H9 (cell line): Measurements from ENCODE around the gene CMTM2. TPM values are rescaled to one million over a fixed set of nuclear protein-coding genes. Genes with fewer than 3 reads are reported as not detected.

Experiments
- DNase-seq: peaks from one replicate; pipeline ENCODE4 v3.0.0-alpha.2; 2017
- H2AFZ ChIP-seq: one replicate; pipeline ENCODE4 v1.6.1; 2013; ENCODE audit warnings: mild to moderate bottlenecking, low read length, control low read depth, moderate library complexity
- H2AK5ac ChIP-seq: 2 replicates; pipeline ENCODE4 v1.6.1; 2013; ENCODE audit warnings: low read length, control low read depth, mixed read lengths; ENCODE audit not compliant: insufficient read length
- H2BK120ac ChIP-seq: one replicate; pipeline ENCODE4 v1.6.1; 2013; ENCODE audit warnings: low read depth, mild to moderate bottlenecking, low read length, control low read depth, inconsistent platforms; ENCODE audit not compliant: poor library complexity, severe bottlenecking
- H2BK12ac ChIP-seq: 2 replicates; pipeline ENCODE4 v1.6.1; 2013; ENCODE audit warnings: low read length, control low read depth, mixed read lengths, low read depth; ENCODE audit not compliant: insufficient read length
- H2BK15ac ChIP-seq: 2 replicates; pipeline ENCODE4 v1.6.1; 2013; ENCODE audit warnings: low read depth, low read length, control low read depth
- H2BK20ac ChIP-seq: one replicate; pipeline ENCODE4 v1.6.1; 2013; ENCODE audit warnings: low read depth, mild to moderate bottlenecking, low read length, control low read depth, inconsistent platforms; ENCODE audit not compliant: poor library complexity, severe bottlenecking
- H2BK5ac ChIP-seq: 2 replicates; pipeline ENCODE4 v1.6.1; 2013; ENCODE audit warnings: low read length, control low read depth, mixed read lengths; ENCODE audit not compliant: insufficient read length
- H3K14ac ChIP-seq: 2 replicates; pipeline ENCODE4 v1.6.1; 2013; ENCODE audit warnings: low read length, control low read depth; ENCODE audit not compliant: insufficient read depth
- H3K18ac ChIP-seq: 2 replicates; pipeline ENCODE4 v1.6.1; 2013; ENCODE audit warnings: low read depth, mild to moderate bottlenecking, mixed read lengths, low read length, control low read depth; ENCODE audit not compliant: insufficient read length
- H3K23ac ChIP-seq: 2 replicates; pipeline ENCODE4 v1.6.1; 2013; ENCODE audit warnings: low read length, control low read depth, mixed read lengths, low read depth; ENCODE audit not compliant: insufficient read length
- H3K23me2 ChIP-seq: 2 replicates; pipeline ENCODE4 v1.6.1; 2013; ENCODE audit warnings: low read depth, mild to moderate bottlenecking, mixed read lengths, low read length, control low read depth; ENCODE audit not compliant: insufficient read length, poor library complexity, severe bottlenecking
- H3K27ac ChIP-seq: 2 replicates; pipeline ENCODE4 v1.5.1; 2013; ENCODE audit warnings: low read length, control low read depth, mixed read lengths, low read depth; ENCODE audit not compliant: insufficient read length
- H3K27me3 ChIP-seq: 2 replicates; pipeline ENCODE4 v1.6.1; 2013; ENCODE audit warnings: low read length, control low read depth, inconsistent platforms; ENCODE audit not compliant: insufficient read depth
- H3K4ac ChIP-seq: 2 replicates; pipeline ENCODE4 v1.6.1; 2013; ENCODE audit warnings: low read depth, mild to moderate bottlenecking, control low read depth, inconsistent platforms, low read length, moderate library complexity
- H3K4me1 ChIP-seq: 2 replicates; pipeline ENCODE4 v1.6.1; 2013; ENCODE audit warnings: low read length, control low read depth, inconsistent platforms; ENCODE audit not compliant: insufficient read depth
- H3K4me2 ChIP-seq: 2 replicates; pipeline ENCODE4 v1.6.1; 2013; ENCODE audit warnings: low read length, control low read depth, mixed read lengths; ENCODE audit not compliant: insufficient read length, insufficient read depth
- H3K56ac ChIP-seq: 2 replicates; pipeline ENCODE4 v1.6.1; 2013; ENCODE audit warnings: low read depth, mild to moderate bottlenecking, mixed read lengths, low read length, control low read depth; ENCODE audit not compliant: insufficient read length
- H3K79me1 ChIP-seq: 2 replicates; pipeline ENCODE4 v1.6.1; 2013; ENCODE audit warnings: low read depth, mild to moderate bottlenecking, moderate library complexity, low read length, control low read depth, inconsistent platforms; ENCODE audit not compliant: insufficient read depth, poor library complexity, severe bottlenecking
- H3K79me2 ChIP-seq: 2 replicates; pipeline ENCODE4 v1.6.1; 2013; ENCODE audit warnings: low read length, control low read depth, inconsistent platforms; ENCODE audit not compliant: insufficient read depth
- H3K9ac ChIP-seq: 2 replicates; pipeline ENCODE4 v1.6.1; 2013; ENCODE audit warnings: low read length, control low read depth, mixed read lengths; ENCODE audit not compliant: insufficient read length; ENCODE audit errors: extremely low read depth
- H3K9me3 ChIP-seq: one replicate; pipeline ENCODE4 v1.6.1; 2013; ENCODE audit warnings: low read depth, low read length, inconsistent platforms; ENCODE audit not compliant: control insufficient read depth
- H3T11ph ChIP-seq: one replicate; pipeline ENCODE4 v1.6.1; 2013; ENCODE audit warnings: mild to moderate bottlenecking, low read length, control low read depth, inconsistent platforms
- H4K20me1 ChIP-seq: one replicate; pipeline ENCODE4 v1.6.1; 2013; ENCODE audit not compliant: control insufficient read depth, insufficient read length, insufficient read depth
- H4K5ac ChIP-seq: 2 replicates; pipeline ENCODE4 v1.6.1; 2013; ENCODE audit warnings: low read depth, mild to moderate bottlenecking, mixed read lengths, low read length, control low read depth; ENCODE audit not compliant: insufficient read length
- H4K8ac ChIP-seq: replicated peaks from 2 replicates; pipeline ENCODE4 v1.6.1; 2013; ENCODE audit warnings: low read length, control low read depth, mixed read lengths, low read depth; ENCODE audit not compliant: insufficient read length
- H4K91ac ChIP-seq: 2 replicates; pipeline ENCODE4 v1.6.1; 2013; ENCODE audit warnings: low read depth, mild to moderate bottlenecking, moderate library complexity, mixed read lengths, low read length, control low read depth; ENCODE audit not compliant: insufficient read length
- H3K27ac Mint-ChIP-seq, 3 experiments: 2 replicates in 2 of 3; 3 replicates in 1 of 3; pipeline ENCODE4 v1.8.0; 2020 to 2021; ENCODE audit warnings: mixed read lengths in 3 of 3, mild to moderate bottlenecking in 1 of 3, moderate library complexity in 1 of 3
- H3K27me3 Mint-ChIP-seq: 2 replicates; pipeline ENCODE4 v1.8.0; 2021; ENCODE audit warnings: low read depth, mild to moderate bottlenecking, moderate library complexity, mixed read lengths
- H3K36me3 Mint-ChIP-seq, 3 experiments: 2 replicates in 2 of 3; 3 replicates in 1 of 3; pipeline ENCODE4 v1.8.0; 2020 to 2021; ENCODE audit warnings: low read depth in 3 of 3, mixed read lengths in 3 of 3; ENCODE audit not compliant: insufficient read depth in 1 of 3
- H3K4me1 Mint-ChIP-seq, 2 experiments: 2 replicates each; pipeline ENCODE4 v1.8.0; 2020; ENCODE audit warnings: mixed read lengths in 2 of 2
- H3K4me3 Mint-ChIP-seq, 2 experiments: 2 replicates in 1 of 2; 3 replicates in 1 of 2; pipeline ENCODE4 v1.8.0; 2020 to 2021; ENCODE audit warnings: mild to moderate bottlenecking in 2 of 2, mixed read lengths in 2 of 2, moderate library complexity in 1 of 2
- H3K9me3 Mint-ChIP-seq, 2 experiments: 2 replicates in 1 of 2; 3 replicates in 1 of 2; pipeline ENCODE4 v1.8.0; 2020; ENCODE audit warnings: mild to moderate bottlenecking in 2 of 2, mixed read lengths in 2 of 2, moderate library complexity in 1 of 2
- CTCF ChIP-seq: fragments of 200-600 bp; sonication (generic); conservative IDR thresholded peaks from 3 replicates; pipeline ENCODE4 v1.8.0; 2021; ENCODE audit warnings: antibody characterized with exemption, mild to moderate bottlenecking
- WGBS: extraction: QIAGEN DNeasy Blood & Tissue Kit; methylation state at CpG from one replicate; pipeline ENCODE4 v1.1.7; 2013; ENCODE audit warnings: missing lambda C conversion rate, low lambda C conversion rate, mixed read lengths; ENCODE audit not compliant: insufficient read length; ENCODE audit errors: extremely low coverage; 5-methylcytosine and 5-hydroxymethylcytosine counted together
- total RNA-seq: library from RNA; stranded (reverse); gene quantifications from 2 replicates; pipeline ENCODE4 v1.2.1, GENCODE V29; 2021

The CMTM2 gene
- total RNA-seq, 1 experiment from 2014 or later, result not detected

GRCh38 chr16:66562409-66562808 lies 16.9 kb upstream of the CMTM2 start:
- H4K91ac ChIP-seq, result no peak overlapping the region
- H3K4ac ChIP-seq, result no peak overlapping the region
- no peak overlapping the region for H2BK120ac ChIP-seq
- H4K20me1 ChIP-seq, result peaks cover 3% of the 10 kb centered on the region
- no peak overlapping the region for H3K27ac Mint-ChIP-seq
- H3K56ac ChIP-seq, result no peak overlapping the region
- no peak overlapping the region for H3K9ac ChIP-seq
- no peaks in the 10 kb centered on the region for H3K27me3 ChIP-seq
- no peak overlapping the region for H2AK5ac ChIP-seq
- H3T11ph ChIP-seq, result no peak overlapping the region
- no peak overlapping the region for H4K8ac ChIP-seq
- H2BK12ac ChIP-seq, result no peak overlapping the region
- no peaks in the 10 kb centered on the region for H3K9me3 ChIP-seq
- no peak overlapping the region for H2BK20ac ChIP-seq
- H3K14ac ChIP-seq, result no peak overlapping the region
- no peaks in the 10 kb centered on the region for H3K4me1 Mint-ChIP-seq
- no peaks in the 10 kb centered on the region for H3K23me2 ChIP-seq
- no peak overlapping the region for H2BK15ac ChIP-seq
- no peaks in the 10 kb centered on the region for H3K4me1 ChIP-seq
- no peak overlapping the region for H2AFZ ChIP-seq
- TF ChIP-seq CTCF, result 0 out of 3 replicates have a peak, but pooled peaks have one; percentile 19
- no CpG with 5 or more reads among the region's 1 CpG for WGBS
- no peak overlapping the region for H3K4me3 Mint-ChIP-seq
- H2BK5ac ChIP-seq, result no peak overlapping the region
- H3K4me2 ChIP-seq, result no peak overlapping the region
- H3K9me3 Mint-ChIP-seq, result no peaks in the 10 kb centered on the region
- peaks cover 3 to 22% (median 22%) of the 10 kb centered on the region in 3 experiments; a peak in 5 of 7 replicates for H3K36me3 Mint-ChIP-seq
- DNase-seq, result no peak
- no peaks in the 10 kb centered on the region for H3K27me3 Mint-ChIP-seq
- no peaks in the 10 kb centered on the region for H3K79me2 ChIP-seq
- no peak overlapping the region for H3K18ac ChIP-seq
- H3K79me1 ChIP-seq, result no peaks in the 10 kb centered on the region
- H3K27ac ChIP-seq, result no peak overlapping the region
- no peak overlapping the region for H4K5ac ChIP-seq
- no peak overlapping the region for H3K23ac ChIP-seq
